HG03139 (cell line): ENCODE results near the gene FOLR1.

Source experiments
- ATAC-seq: cut with Tn5 transposase; IDR thresholded peaks from one replicate; pipeline ENCODE4 v1.9.1; 2021; ENCODE audit not compliant: unreplicated experiment

Gene FOLR1

DNA sequence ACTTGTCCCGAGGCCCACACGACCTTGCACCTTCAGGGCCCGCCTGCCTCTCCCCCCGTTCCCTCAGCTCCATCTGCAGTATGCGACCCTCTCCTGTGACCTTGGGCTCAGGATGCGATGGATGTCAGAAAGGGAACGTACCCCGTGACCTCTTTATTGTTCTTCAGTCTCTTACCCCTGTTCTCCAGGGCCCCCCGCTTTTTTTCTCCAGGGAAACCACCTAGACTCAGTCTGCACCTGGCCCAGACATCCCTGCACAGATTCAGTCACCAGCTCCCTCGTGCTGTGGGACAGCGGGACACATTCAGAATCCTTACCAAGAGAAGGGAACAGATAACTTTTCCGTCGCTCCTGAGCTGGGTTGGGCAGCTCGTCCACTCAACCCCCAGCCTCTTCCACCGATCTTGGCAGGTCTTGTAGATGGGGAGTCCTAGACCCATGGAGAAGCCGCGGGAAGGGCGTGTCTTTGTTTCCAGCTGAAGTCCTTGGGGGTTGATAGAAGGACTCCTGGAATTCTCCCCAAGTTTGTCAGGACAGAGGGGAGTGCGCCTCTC, 53.4 kb downstream of the FOLR1 start:
- ATAC-seq, result no peak
